Medulla oblongata (tissue), 1 donor: ENCODE data around the gene UNC13A.
A peak's percentile ranks its signal among the peaks of the same experiment; 100 is the strongest.

Experiments used
- DNase-seq: peaks from one replicate; pipeline ENCODE4 v3.0.0-alpha.2; 2015; ENCODE audit errors: extremely low spot score

Gene UNC13A

GRCh38 chr19:17687857-17688784 lies at the start of gene UNC13A:
Gene UNC13A, minus strand, starts transcription at chr19:17688354. Its CDS starts 155 bp downstream, at chr19:17688199.
- DNase-seq: peak; percentile 22

- DNase-seq: no peak
These were observed 49.6 kb upstream of the UNC13A start for GRCh38 chr19:17737690-17738153.

GRCh38 chr19:17735410-17735809 lies 47.3 kb upstream of the UNC13A start:
- DNase-seq: no peak

- DNase-seq: no peak
These were observed 46.0 kb upstream of the UNC13A start for GRCh38 chr19:17734146-17734545.

- DNase-seq: no peak
These were observed 45.0 kb upstream of the UNC13A start for GRCh38 chr19:17733127-17733526.

GRCh38 chr19:17727843-17728242 lies 39.7 kb upstream of the UNC13A start:
- no peak for DNase-seq

GRCh38 chr19:17726964-17727773 lies 39.0 kb upstream of the UNC13A start:
- no peak for DNase-seq

GRCh38 chr19:17726136-17726741 lies 38.1 kb upstream of the UNC13A start:
- DNase-seq: no peak

- no peak for DNase-seq
These were observed 37.4 kb upstream of the UNC13A start for GRCh38 chr19:17725422-17726078.

GRCh38 chr19:17724655-17725054 lies 36.5 kb upstream of the UNC13A start:
- no peak for DNase-seq

GRCh38 chr19:17722655-17723240 lies 34.6 kb upstream of the UNC13A start:
- no peak for DNase-seq

GRCh38 chr19:17721821-17722220 lies 33.7 kb upstream of the UNC13A start:
- DNase-seq: peak; percentile 51

GRCh38 chr19:17721111-17721628 lies 33.0 kb upstream of the UNC13A start:
- no peak for DNase-seq

- no peak for DNase-seq
These were observed 32.3 kb upstream of the UNC13A start for GRCh38 chr19:17720440-17720839.

- no peak for DNase-seq
These were observed 31.7 kb upstream of the UNC13A start for GRCh38 chr19:17719730-17720400.

- DNase-seq: peak; percentile 42
These were observed 31.0 kb upstream of the UNC13A start, which contains the start of gene MAP1S for GRCh38 chr19:17718947-17719711. Gene MAP1S, plus strand, starts transcription at chr19:17719480. Its CDS starts 23 bp downstream, at chr19:17719503.

GRCh38 chr19:17718550-17718946 lies 30.4 kb upstream of the UNC13A start:
- no peak for DNase-seq

GRCh38 chr19:17716309-17716929 lies 28.3 kb upstream of the UNC13A start:
- DNase-seq: no peak

- DNase-seq: no peak
These were observed 23.7 kb upstream of the UNC13A start for GRCh38 chr19:17711851-17712250.
